Muscle layer of duodenum (tissue), 2 donors: ENCODE results near the gene RSU1.

Experiments used
- H3K27ac ChIP-seq: one replicate; pipeline ENCODE4 v1.7.0; 2013; ENCODE audit warnings: mild to moderate bottlenecking, low read length
- H3K27me3 ChIP-seq: one replicate; pipeline ENCODE4 v1.7.0; 2013; ENCODE audit warnings: low read depth, mild to moderate bottlenecking, control low read depth, low read length
- H3K36me3 ChIP-seq, 2 donors: one replicate each; pipeline ENCODE4 v1.7.0; 2013; ENCODE audit warnings: low read length in 2 of 2, control low read depth in 1 of 2, mild to moderate bottlenecking in 1 of 2; ENCODE audit not compliant: insufficient read depth in 2 of 2, control insufficient read depth in 1 of 2
- H3K4me1 ChIP-seq, 2 donors: one replicate each; pipeline ENCODE4 v1.7.0; 2013; ENCODE audit warnings: low read length in 2 of 2, mild to moderate bottlenecking in 2 of 2, control low read depth in 1 of 2, moderate library complexity in 1 of 2; ENCODE audit not compliant: insufficient read depth in 2 of 2, control insufficient read depth in 1 of 2
- H3K4me3 ChIP-seq, 2 donors: one replicate each; pipeline ENCODE4 v1.7.0; 2013; ENCODE audit warnings: low read length in 2 of 2, low read depth in 1 of 2, mild to moderate bottlenecking in 1 of 2
- H3K9me3 ChIP-seq, 2 donors: one replicate each; pipeline ENCODE4 v1.7.0; 2013; ENCODE audit warnings: low read length in 2 of 2, control low read depth in 1 of 2, mild to moderate bottlenecking in 1 of 2; ENCODE audit not compliant: control insufficient read depth in 1 of 2
- donor health status: healthy.

RSU1 gene

DNA sequence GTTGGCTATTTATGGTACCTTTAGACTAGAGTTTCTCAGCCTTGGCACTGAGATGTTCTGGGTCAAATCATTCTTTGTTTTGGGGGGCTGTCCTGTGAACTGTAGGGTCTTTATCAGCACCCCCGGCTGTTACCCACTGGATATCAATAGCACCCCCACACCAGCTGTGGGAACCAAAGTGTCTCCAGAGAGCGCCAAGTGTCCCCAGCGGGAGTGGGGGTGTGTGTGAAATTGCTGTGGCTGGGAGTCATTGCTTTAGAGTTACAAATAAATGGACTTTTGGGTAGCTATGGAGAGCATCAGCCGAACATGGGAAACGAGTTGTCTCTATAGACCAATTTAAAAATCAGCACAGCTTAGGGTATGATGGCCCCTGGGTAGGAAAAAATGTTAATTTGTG is 184.2 kb downstream of the RSU1 start:
- no peak overlapping the region for H3K27ac ChIP-seq
- no peaks in the 10 kb centered on the region for H3K9me3 ChIP-seq
- no peak overlapping the region for H3K4me3 ChIP-seq
- no peaks in the 10 kb centered on the region for H3K36me3 ChIP-seq
- no peaks in the 10 kb centered on the region for H3K27me3 ChIP-seq
- H3K4me1 ChIP-seq = no peaks in the 10 kb centered on the region

DNA sequence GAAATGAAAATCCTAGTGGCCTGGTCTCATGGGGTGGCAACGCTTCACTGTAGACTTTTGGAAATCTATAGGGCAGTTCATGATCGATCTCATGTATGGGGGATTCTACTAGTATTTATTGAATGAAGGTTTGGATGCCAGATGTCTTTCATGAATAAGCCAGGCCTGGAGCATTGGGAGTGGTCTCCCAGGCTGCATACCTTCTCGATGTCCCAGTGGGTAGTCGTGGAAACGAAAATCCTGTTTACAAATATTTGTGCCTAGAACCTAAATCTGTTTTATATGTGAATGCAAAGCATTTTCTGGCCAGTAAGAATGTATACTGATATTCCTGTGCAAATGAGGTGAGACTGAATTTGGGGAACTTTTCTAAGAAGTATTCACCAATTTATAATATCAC is 190.5 kb downstream of the RSU1 start:
- Histone ChIP-seq H3K27me3 (no peaks in the 10 kb centered on the region), H3K4me3 (no peak overlapping the region), H3K4me1 (no peaks in the 10 kb centered on the region), H3K9me3 (no peaks in the 10 kb centered on the region), H3K27ac (no peak overlapping the region), H3K36me3 (no peaks in the 10 kb centered on the region)

DNA sequence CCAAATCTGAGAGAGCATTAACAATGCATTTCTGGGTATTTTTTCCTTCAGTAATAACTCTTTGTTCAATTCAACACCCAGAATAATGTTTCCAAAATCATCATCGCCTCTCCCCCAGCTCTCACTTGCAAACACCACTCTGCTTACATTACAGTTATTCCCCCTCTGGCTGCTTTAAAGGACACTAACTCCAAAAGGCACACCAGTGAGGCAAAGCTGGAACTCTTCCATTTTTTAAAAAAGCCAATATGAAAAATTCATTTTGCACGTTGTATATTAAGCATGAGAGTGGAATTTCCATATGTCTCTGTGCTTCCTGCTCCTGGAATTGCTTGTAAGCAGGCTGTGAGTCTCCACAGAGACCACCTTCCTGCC is 204.3 kb downstream of the RSU1 start:
- H3K4me3 ChIP-seq = no peak overlapping the region
- no peaks in the 10 kb centered on the region for H3K27me3 ChIP-seq
- H3K4me1 ChIP-seq = peaks cover 0 to 4% of the 10 kb centered on the region in 2 donors
- no peaks in the 10 kb centered on the region for H3K36me3 ChIP-seq
- H3K27ac ChIP-seq = no peak overlapping the region
- peaks cover 0 to 3% of the 10 kb centered on the region in 2 donors for H3K9me3 ChIP-seq

DNA sequence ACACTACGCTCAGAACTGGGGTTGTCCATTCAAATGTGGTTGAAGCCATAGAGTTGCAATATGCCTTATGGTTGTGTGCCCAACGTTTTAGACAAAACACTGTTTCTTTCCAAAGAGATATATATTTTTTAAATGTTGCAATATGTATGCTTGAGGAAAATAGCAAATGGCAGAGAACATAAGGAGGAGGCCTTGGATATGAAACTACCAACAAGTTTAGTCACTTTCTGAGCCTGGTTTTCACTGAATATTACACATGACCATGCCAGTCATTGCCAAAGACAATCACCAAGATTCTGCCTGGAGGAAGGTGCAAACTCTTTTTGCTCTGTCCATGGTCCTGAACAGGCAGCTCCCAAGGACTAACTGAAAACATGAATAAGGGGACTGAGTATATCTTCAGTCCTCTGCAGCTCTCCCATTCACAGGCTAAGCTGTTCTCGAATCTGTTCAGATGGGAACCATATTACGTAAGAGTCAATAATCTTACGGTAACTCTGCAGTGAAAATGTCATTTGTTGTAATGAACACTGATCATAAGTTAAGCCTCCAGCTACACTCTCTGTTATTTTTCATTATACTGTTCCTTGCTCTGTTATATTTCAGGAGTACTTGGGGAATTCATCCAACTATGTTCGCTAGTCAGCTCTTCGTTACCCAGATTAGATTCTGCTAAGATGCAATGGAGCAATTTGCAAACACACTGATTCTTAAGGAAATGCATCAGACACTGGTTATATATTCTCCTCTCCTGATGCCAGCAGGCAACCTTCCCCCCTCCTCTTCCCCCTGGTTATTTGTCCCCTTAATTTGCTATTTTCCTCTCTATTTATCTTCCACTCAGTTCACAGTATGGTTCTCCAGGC is 204.9 kb downstream of the RSU1 start:
- H3K27me3 ChIP-seq = no peaks in the 10 kb centered on the region
- H3K36me3 ChIP-seq = no peaks in the 10 kb centered on the region
- no peak overlapping the region for H3K27ac ChIP-seq
- peaks cover 0 to 3% of the 10 kb centered on the region in 2 donors for H3K9me3 ChIP-seq
- H3K4me1 ChIP-seq = peaks cover 0 to 4% of the 10 kb centered on the region in 2 donors
- no peak overlapping the region for H3K4me3 ChIP-seq

DNA sequence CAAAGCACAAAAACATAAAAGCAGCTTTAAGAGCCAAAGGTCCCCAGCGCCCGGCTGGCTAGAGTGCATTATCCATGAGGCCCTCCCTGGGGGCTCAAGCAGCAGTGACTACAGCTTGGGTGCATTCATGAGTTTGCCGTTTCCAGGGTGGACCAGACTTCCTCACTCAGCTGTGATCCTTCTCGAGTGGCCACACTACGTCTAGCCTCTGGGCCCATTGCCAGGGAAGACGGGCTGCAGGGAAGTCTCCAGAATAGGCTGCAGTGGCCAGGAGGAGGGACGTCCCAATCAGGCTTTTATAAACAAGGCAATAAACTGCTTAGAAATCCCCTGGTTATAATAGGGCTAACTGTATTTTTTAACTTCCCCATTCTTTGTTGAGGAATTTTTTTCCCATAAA is 206.2 kb downstream of the RSU1 start:
- Histone ChIP-seq H3K27ac (no peak overlapping the region), H3K9me3 (peaks cover 0 to 3% of the 10 kb centered on the region in 2 donors), H3K4me3 (no peak overlapping the region), H3K36me3 (no peaks in the 10 kb centered on the region), H3K27me3 (no peaks in the 10 kb centered on the region), H3K4me1 (peaks cover 0 to 4% of the 10 kb centered on the region in 2 donors)

DNA sequence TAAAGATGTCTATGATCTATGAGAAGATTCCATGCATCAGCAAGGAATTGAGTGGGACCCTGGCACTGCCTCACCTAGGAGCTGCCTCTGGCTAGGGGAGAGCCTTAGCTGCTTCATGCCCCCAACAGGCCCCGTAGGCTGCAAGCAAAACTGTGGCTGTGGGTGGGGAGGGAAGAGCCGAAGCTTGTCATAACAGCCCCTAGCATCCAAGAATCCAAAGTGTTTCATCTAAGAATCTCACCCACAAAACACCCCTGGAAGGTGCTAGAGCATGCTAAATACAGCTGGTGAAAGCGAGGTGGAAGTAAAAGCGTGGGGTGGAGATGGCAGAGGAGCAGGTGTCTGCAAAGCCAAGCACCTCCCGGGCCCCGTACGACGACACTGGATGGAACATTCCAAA is 208.0 kb downstream of the RSU1 start:
- H3K36me3 ChIP-seq = no peaks in the 10 kb centered on the region
- H3K27ac ChIP-seq = no peak overlapping the region
- no peaks in the 10 kb centered on the region for H3K9me3 ChIP-seq
- no peak overlapping the region for H3K4me3 ChIP-seq
- H3K27me3 ChIP-seq = no peaks in the 10 kb centered on the region
- H3K4me1 ChIP-seq = peaks cover 0 to 4% of the 10 kb centered on the region in 2 donors

DNA sequence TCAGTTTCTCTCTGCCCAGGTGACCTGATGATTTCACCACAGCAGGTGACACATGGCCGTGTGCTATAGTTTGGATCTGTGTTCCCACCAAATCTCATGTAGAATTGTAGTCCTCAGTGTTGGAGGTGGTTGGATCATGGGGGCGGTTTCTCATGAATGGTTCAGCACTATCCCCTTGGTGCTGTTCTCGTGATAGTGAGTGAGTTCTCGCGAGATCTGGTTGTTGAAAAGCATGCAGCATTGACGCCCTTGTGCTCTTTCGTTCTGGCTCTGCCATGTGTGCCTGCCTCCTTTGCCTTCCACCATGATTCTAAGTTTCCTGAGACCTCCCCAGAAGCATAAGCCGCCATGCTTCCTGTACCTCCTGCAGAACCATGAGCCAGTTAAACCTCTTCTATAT is 210.3 kb downstream of the RSU1 start:
- Histone ChIP-seq H3K36me3 (no peaks in the 10 kb centered on the region), H3K27ac (no peak overlapping the region), H3K4me1 (peaks cover 0 to 4% of the 10 kb centered on the region in 2 donors), H3K9me3 (no peaks in the 10 kb centered on the region), H3K4me3 (no peak overlapping the region), H3K27me3 (no peaks in the 10 kb centered on the region)

DNA sequence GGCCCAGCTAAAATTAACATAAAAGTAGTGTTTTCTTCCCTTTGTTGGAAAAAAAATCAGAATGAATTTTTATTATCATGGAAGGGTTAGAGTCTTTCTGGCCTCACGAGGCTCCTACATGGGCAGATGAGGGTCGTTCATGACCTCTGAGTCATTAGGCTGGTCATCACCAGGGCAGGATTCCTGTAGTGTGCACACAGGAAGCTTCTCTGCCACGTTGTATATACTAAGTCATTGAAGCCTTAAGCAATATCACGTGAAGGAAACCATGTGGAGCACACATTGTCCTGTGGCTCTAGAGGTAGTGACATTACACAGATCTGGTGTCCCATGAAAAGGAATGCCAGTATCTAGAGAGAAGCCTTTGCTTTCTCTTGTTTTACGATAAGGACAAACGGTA is 210.8 kb downstream of the RSU1 start:
- Histone ChIP-seq H3K4me3 (no peak overlapping the region), H3K27me3 (no peaks in the 10 kb centered on the region), H3K4me1 (peaks cover 0 to 2% of the 10 kb centered on the region in 2 donors)

DNA sequence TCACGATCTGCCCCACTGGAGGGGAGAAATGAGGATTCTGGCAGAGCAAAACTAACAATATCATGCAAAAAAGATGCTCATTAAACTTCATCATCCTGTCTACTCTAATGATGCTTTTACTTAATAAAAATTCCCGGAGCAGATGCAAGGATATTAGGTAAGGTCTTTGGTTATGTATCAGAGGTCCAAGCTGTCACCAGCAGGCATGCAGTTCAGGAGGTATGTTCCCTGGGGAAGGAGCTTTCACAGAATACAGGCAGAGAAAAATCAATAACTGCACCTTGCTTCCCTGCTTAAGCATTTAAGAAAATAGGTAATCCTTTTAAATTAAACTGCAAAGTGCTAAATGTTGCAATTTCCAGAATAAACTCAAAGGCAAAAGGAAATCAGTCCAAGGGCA is 213.9 kb downstream of the RSU1 start:
- Histone ChIP-seq H3K9me3 (no peaks in the 10 kb centered on the region), H3K4me3 (no peak overlapping the region), H3K36me3 (no peaks in the 10 kb centered on the region), H3K4me1 (no peaks in the 10 kb centered on the region), H3K27ac (no peak overlapping the region), H3K27me3 (no peaks in the 10 kb centered on the region)

More for the DNA sequence above, 210.8 kb downstream of the RSU1 start:
- Histone ChIP-seq H3K36me3 (no peaks in the 10 kb centered on the region), H3K9me3 (no peaks in the 10 kb centered on the region), H3K27ac (no peak overlapping the region)

DNA sequence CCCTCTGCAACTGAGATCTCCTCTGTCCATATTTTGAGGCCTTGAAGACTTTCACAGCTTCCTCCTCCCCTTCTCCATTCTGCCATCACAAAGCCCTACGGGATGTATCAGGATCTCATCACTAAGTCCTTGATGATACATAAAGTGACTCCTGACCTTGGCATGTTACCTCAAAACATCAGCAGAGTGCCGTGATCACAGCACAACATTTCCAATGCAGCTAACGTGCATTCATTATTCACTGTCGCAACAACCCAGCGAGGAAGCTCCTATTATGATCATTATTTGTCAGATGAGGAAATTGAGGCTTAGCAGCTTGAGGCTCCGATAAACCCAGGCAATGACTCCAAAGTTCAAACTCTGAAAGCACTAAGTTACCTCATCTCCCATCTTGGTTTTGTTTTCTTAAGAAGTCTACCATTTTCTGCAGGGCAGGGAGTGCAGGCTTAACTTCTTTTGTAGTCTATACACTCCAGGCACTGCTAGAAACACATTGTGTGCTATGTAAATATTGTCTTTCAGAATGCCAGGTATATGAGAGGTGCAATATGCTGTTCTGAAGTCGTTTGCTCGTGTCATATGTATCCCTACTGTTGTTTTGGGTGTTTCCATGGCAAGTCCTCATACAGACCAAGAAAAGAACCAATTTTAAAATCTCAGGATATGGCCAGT is 215.0 kb downstream of the RSU1 start:
- H3K4me3 ChIP-seq = no peak overlapping the region
- no peak overlapping the region for H3K27ac ChIP-seq

DNA sequence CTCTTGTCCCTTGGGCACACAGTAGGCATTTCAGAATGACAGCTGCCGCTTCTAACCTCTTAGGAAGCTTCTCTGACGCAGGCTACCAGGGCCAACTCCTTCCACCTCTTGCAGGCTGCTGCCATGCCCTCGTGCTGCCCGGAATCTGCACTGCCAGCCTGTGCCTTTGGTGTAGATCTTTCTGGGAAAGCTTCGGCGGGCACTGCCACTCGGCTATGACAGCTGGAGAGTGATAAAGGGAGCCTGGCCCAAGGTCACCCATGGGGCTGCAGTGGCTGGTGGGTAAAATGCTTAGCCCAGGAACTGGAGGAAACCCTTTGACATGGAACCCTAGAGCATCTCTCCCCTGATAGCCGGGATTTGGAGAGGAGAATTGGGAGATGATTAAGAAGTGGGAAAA is 217.6 kb downstream of the RSU1 start:
- no peak overlapping the region for H3K27ac ChIP-seq
- no peaks in the 10 kb centered on the region for H3K4me1 ChIP-seq
- no peaks in the 10 kb centered on the region for H3K27me3 ChIP-seq
- no peak overlapping the region for H3K4me3 ChIP-seq
- H3K36me3 ChIP-seq = peaks cover 0 to 9% of the 10 kb centered on the region in 2 donors
- no peaks in the 10 kb centered on the region for H3K9me3 ChIP-seq

More for the DNA sequence above, 215.0 kb downstream of the RSU1 start:
- Histone ChIP-seq H3K4me1 (no peaks in the 10 kb centered on the region), H3K27me3 (no peaks in the 10 kb centered on the region), H3K36me3 (peaks cover 0 to 3% of the 10 kb centered on the region in 2 donors), H3K9me3 (no peaks in the 10 kb centered on the region)
